SHP77 treated with DMSO at 0.1 percent for 48 hours (cell line): ENCODE measurements around the gene SLC25A22.
A peak's percentile ranks its signal among the peaks of the same experiment; 100 is the strongest.

ENCODE experiments used
- DNase-seq: peaks from one replicate; lab custom pipeline; 2025; lab: John Stamatoyannopoulos, UW

SLC25A22 gene

GRCh38 chr11:833849-834311, 35.8 kb upstream of the SLC25A22 start:
- no peak for DNase-seq

- no peak for DNase-seq
Measured at GRCh38 chr11:833114-833791, 35.2 kb upstream of the SLC25A22 start.

GRCh38 chr11:832529-833113, 34.5 kb upstream of the SLC25A22 start, which contains the start of gene CD151:
CD151 (plus strand) TSS chr11:832952; CDS start chr11:836070, 3,118 bp downstream.
- no peak for DNase-seq

- no peak for DNase-seq
Measured at GRCh38 chr11:831961-832528, 34.0 kb upstream of the SLC25A22 start.

GRCh38 chr11:831118-831864, 33.2 kb upstream of the SLC25A22 start:
- DNase-seq: no peak

GRCh38 chr11:830295-831117, 32.4 kb upstream of the SLC25A22 start:
- no peak for DNase-seq

GRCh38 chr11:829847-830294, 31.8 kb upstream of the SLC25A22 start:
- no peak for DNase-seq

GRCh38 chr11:829176-829846, 31.2 kb upstream of the SLC25A22 start:
- no peak for DNase-seq

GRCh38 chr11:828506-829175, 30.6 kb upstream of the SLC25A22 start:
- DNase-seq: no peak

GRCh38 chr11:827897-828192, 29.8 kb upstream of the SLC25A22 start, which contains the start of gene CRACR2B:
CRACR2B (plus strand) TSS chr11:827919; CDS start chr11:828608, 689 bp downstream.
- no peak for DNase-seq

- no peak for DNase-seq
Measured at GRCh38 chr11:827146-827896, 29.2 kb upstream of the SLC25A22 start.

- no peak for DNase-seq
Measured at GRCh38 chr11:826836-827145, 28.7 kb upstream of the SLC25A22 start.

GRCh38 chr11:826227-826621, 28.1 kb upstream of the SLC25A22 start:
- DNase-seq: no peak

GRCh38 chr11:825366-826226, 27.5 kb upstream of the SLC25A22 start:
- DNase-seq: no peak

- no peak for DNase-seq
Measured at GRCh38 chr11:824942-825341, 26.9 kb upstream of the SLC25A22 start.

GRCh38 chr11:824292-824880, 26.3 kb upstream of the SLC25A22 start:
- DNase-seq: peak; percentile 45

- DNase-seq: no peak
Measured at GRCh38 chr11:823441-824291, 25.6 kb upstream of the SLC25A22 start.
